HG02763 (cell line): ENCODE results near the gene NACA.
"Not testable (repeated sequence)": the region's sequence is repeated elsewhere in the genome, so short reads cannot be mapped to it uniquely, and the experiment has no call there.

Experiments used
- ATAC-seq: cut with Tn5 transposase; IDR thresholded peaks from one replicate; pipeline ENCODE4 v1.9.1; 2021; ENCODE audit warnings: mild to moderate bottlenecking, moderate library complexity; ENCODE audit not compliant: unreplicated experiment

The NACA gene

DNA sequence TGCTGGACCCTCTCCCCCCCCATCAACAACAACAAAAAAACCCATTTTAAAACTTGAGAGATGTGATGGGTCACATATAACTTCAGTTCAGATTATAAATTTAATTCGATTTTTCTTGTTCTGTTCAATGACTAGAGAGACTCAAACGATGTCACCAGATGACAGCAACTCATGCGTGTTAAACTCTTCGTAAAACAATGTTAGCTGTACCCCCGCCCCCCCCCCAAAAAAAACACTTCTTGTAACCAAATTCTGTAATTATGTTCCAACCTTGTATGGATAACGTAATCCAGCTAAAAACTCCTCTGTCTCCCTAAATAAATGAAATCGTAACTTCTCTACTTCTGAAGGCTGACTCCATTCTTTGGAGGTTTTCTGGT is 614 bp upstream of the NACA start:
- no peak for ATAC-seq

DNA sequence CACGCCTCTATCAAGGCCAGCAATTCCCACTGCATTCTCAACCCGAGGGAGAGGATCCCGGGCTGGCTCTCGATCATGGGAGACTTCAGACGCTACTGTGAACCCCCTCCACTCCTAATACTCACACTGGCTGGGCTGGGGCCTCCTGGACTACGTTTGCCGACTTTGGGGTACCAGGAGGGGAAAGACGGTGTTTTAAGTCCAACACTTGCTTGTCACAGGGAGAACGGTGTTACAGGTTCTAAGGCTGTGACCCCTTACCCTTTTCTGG is 463 bp downstream of the NACA start:
- ATAC-seq, result no peak

DNA sequence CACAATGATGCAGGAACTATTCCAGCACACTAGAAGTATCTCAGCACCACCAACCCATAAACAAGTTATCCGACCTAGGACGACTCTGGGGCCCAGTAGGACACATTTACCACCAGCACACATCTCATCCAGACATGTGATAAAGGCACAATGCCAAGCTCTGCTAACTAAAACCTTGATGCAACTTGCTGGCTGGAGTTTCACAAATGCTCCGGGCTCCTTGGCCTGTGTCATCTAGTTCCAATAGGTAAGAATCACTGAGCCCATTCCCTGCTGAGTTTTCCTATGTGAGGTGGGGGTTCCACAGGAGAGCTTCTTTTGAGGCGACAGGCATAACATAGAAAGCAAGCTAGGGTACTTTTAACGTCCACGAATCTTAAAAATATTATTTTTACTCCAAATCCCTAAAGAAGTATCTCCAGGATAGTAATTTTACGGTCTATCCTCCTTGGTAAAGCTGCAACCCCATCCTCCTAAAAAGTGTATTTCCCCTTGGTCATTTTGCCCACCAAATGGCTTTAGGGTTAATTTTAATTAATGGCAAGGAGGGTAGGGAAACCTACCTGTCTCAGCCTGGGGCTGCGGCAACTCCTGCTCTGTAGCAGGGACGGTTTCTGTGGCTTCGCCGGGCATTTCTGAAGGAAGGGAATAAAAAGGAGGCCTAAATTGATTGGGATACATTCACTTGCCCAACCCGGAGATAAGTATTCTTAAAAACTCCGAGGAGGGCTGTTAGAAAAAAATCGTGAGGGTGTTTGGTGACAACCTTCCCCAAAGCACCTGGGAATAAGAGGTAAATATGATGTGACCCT is 1.0 kb downstream of the NACA start:
- no peak for ATAC-seq

- no peak for ATAC-seq
These were observed 1.7 kb downstream of the NACA start for GRCh38 chr12:56723352-56723751.

GRCh38 chr12:56722832-56723231 is 2.3 kb downstream of the NACA start:
- no peak for ATAC-seq

- ATAC-seq, result no peak
These were observed 3.4 kb downstream of the NACA start for GRCh38 chr12:56721721-56722120.

- ATAC-seq, result no peak
These were observed 3.9 kb downstream of the NACA start for GRCh38 chr12:56721216-56721615.

DNA sequence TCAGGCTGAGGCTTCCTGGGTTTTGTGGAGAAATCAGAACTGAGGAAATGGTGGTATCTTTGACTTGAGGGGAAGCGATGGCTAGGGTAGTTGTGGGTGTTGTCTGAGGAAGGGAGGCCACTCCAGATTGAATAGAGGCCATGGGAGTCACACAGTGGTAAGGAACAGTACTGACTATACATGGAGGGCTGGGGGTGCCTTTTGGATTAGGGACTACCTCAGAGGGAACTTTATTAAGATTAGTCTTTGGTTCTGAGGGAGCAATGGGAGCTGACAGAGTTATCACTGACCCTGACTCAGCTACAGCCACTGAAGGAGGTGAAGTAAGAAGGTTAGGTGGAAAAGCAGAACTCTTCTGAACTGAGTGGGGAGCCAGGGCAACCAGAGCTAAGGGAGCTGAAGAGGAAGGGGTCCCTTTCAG is 4.4 kb downstream of the NACA start:
- ATAC-seq, result no peak

GRCh38 chr12:56719056-56719455 is 6.0 kb downstream of the NACA start:
- no peak for ATAC-seq

- ATAC-seq, result no peak
These were observed 6.5 kb downstream of the NACA start for GRCh38 chr12:56718636-56719035.

- no peak for ATAC-seq
These were observed 7.0 kb downstream of the NACA start for GRCh38 chr12:56718149-56718548.

GRCh38 chr12:56716933-56717880 is 7.9 kb downstream of the NACA start:
- ATAC-seq, result no peak

GRCh38 chr12:56716458-56716857 is 8.6 kb downstream of the NACA start:
- ATAC-seq, result no peak

DNA sequence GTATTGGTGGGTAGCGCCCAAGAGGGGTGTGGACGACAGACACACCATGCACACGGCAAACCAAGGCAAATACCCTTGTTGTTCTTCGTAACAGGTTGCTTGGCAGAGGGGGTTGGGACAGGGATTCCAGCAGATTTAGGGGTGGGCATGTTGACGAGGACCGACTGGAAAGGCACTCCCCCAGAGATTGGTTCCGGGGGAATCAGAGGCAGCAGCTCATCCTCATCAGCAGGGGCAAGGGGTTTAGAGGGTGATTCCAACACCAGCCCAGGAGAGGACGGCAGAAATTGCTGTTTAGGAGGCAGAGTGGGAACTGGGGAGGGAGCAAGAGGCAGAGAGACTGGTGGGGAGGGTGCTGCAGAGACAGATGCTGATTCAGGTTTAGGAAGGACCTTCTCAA is 9.3 kb downstream of the NACA start:
- ATAC-seq, result no peak

DNA sequence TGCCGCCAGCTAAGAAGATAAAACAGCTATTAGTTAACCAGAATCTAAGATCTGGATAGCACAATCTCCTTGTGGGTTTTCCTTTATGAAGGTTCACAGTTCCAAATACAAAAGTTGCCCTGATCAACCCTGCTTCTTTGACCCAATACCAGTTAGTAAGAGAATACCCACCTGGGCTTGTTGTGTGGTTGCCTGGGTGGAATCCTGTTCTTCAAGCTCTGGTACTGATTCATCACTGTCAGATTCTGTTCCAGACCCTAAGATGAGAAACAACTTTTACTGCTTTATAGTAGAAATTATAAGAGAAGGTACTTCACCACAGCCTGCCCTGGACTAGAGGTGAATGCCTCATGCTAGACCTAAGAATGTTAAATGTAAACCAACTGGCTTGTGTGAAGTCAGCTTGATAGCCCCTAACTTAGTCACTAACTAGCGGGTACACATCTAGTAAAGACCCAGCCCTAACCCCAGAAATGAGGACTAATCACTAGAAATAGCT is 10.6 kb downstream of the NACA start:
- no peak for ATAC-seq

- no peak for ATAC-seq
These were observed 11.8 kb downstream of the NACA start for GRCh38 chr12:56713345-56713744.

- ATAC-seq, result no peak
These were observed 15.2 kb downstream of the NACA start for GRCh38 chr12:56709759-56710376.

GRCh38 chr12:56704522-56704921 is 20.6 kb downstream of the NACA start:
- not testable (repeated sequence) for ATAC-seq

DNA sequence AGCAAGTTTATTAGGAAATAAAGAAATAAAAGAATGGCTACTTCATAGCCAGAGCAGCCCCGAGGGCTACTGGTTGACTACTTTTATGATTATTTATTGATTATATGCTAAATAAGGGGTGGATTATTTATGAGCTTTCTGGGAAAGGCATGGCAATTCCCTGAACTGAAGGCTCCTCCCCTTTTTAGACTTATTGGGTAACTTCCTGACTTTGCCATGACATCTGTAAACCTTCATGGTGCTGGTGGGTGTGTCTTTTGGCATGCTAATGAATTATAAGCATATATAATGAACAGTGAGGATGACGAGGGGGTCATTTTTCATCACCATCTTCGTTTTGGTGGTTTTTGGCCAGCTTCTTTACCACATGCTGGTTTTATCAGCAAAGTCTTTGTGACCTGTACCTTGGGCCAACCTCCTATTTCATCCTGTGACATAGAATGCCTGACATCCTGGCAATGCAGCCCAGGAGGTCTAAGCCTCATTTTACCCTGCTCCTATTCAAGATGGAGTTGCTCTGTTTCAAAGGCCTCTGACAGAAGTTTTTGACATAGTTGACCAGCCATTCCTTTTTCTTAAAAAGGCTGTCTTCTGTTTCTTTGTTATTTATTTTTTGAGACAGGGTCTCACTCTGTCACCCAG is 26.0 kb downstream of the NACA start:
- no peak for ATAC-seq

- no peak for ATAC-seq
These were observed 29.6 kb downstream of the NACA start for GRCh38 chr12:56695327-56696101.
